A549 (cell line): Measurements from ENCODE around the gene NR2C2AP. TPM values are rescaled to one million over a fixed set of nuclear protein-coding genes. Genes with fewer than 3 reads are reported as not detected.
A peak's percentile ranks its signal among the peaks of the same experiment; 100 is the strongest.

ENCODE experiments used
- ATAC-seq, 2 experiments: fragments of 200-7000 bp in 1 of 2; fragments of >200 bp in 1 of 2; cut with Nextera tagmentation in 1 of 2; cut with Tn5 transposase in 1 of 2; 3 replicates each; pipeline versions ENCODE4 v1.8.0 to v1.9.1; 2018 to 2020; ENCODE audit warnings: mild to moderate bottlenecking in 1 of 2, moderate library complexity in 1 of 2
- CTCF ChIA-PET: fragments of 300-600 bp; sonication (Branson Sonifier 250); formaldehyde crosslinking; extraction: SDS; loops from one replicate; lab custom pipeline; 2021; ENCODE audit warnings: antibody characterized with exemption, inconsistent platforms; lab: Yijun Ruan, JAX
- POLR2A ChIA-PET: fragments of 350-600 bp; formaldehyde crosslinking; extraction: SDS; loops from one replicate; lab custom pipeline; 2021; ENCODE audit warnings: antibody characterized with exemption, inconsistent platforms; lab: Yijun Ruan, JAX
- DNase-seq, 2 experiments: peaks; one replicate each; pipeline versions ENCODE4 v3.0.0 to v3.0.0-alpha.2; 2011 to 2016; ENCODE audit warnings: low read depth in 1 of 2, low spot score in 1 of 2
- FAIRE-seq: peaks from 2 replicates; lab custom pipeline; 2011; peaks lifted over from hg19 to GRCh38; lab: Jason Lieb, UNC
- H3K27ac ChIP-seq, 2 experiments: fragments of >200 bp; sonication (Bioruptor Twin); formaldehyde crosslinking; 3 replicates each; pipeline ENCODE4 v1.5.1; 2016 to 2017
- H3K4me1 ChIP-seq: fragments of >200 bp; sonication (Bioruptor Twin); formaldehyde crosslinking; 3 replicates; pipeline ENCODE4 v1.6.1; 2016
- H3K4me2 ChIP-seq: fragments of >200 bp; sonication (Bioruptor Twin); formaldehyde crosslinking; 3 replicates; pipeline ENCODE4 v1.6.1; 2016
- H3K4me3 ChIP-seq: fragments of >200 bp; sonication (Bioruptor Twin); formaldehyde crosslinking; 3 replicates; pipeline ENCODE4 v1.5.1; 2016
- H3K9me3 ChIP-seq: fragments of >200 bp; sonication (Bioruptor Twin); formaldehyde crosslinking; 3 replicates; pipeline ENCODE4 v1.6.1; 2016
- CHD4 ChIP-seq: fragments of 200-600 bp; sonication (generic); IDR thresholded peaks from 2 replicates; pipeline ENCODE4 v1.6.1; 2016; ENCODE audit warnings: antibody characterized with exemption, mild to moderate bottlenecking, borderline replicate concordance
- EHF ChIP-seq: fragments of 250-450 bp; sonication (Bioruptor Pico); IDR thresholded peaks from 2 replicates; pipeline ENCODE4 v1.5.0; 2020; ENCODE audit warnings: mild to moderate bottlenecking
- FOSB ChIP-seq: fragments of 250-450 bp; sonication (Bioruptor Pico); IDR thresholded peaks from 2 replicates; pipeline ENCODE4 v1.5.0; 2020; ENCODE audit warnings: mild to moderate bottlenecking, moderate library complexity
- FOXS1 ChIP-seq: fragments of 250-450 bp; sonication (Bioruptor Pico); IDR thresholded peaks from 2 replicates; pipeline ENCODE4 v1.5.0; 2020; ENCODE audit warnings: mild to moderate bottlenecking, moderate library complexity
- GATA3 ChIP-seq: IDR thresholded peaks from 2 replicates; pipeline ENCODE4 v1.6.1; 2012; ENCODE audit warnings: borderline replicate concordance
- HDAC2 ChIP-seq: fragments of 200-600 bp; sonication (generic); IDR thresholded peaks from 2 replicates; pipeline ENCODE4 v1.6.1; 2016
- HOXB5 ChIP-seq: fragments of 250-450 bp; sonication (Bioruptor Pico); IDR thresholded peaks from 2 replicates; pipeline ENCODE4 v1.5.0; 2020; ENCODE audit warnings: mild to moderate bottlenecking, moderate library complexity
- JUN ChIP-seq, 2 experiments: fragments of >200 bp; sonication (Bioruptor Twin); formaldehyde crosslinking; IDR thresholded peaks; 2 replicates in 1 of 2; 3 replicates in 1 of 2; pipeline ENCODE4 v1.6.1; 2016 to 2017
- KDM5A ChIP-seq: fragments of 200-600 bp; sonication (generic); IDR thresholded peaks from 2 replicates; pipeline ENCODE4 v1.6.1; 2016; ENCODE audit warnings: antibody characterized with exemption, mild to moderate bottlenecking
- MAZ ChIP-seq: fragments of 150-350 bp; IDR thresholded peaks from 2 replicates; pipeline ENCODE4 v1.6.1; 2014; ENCODE audit warnings: antibody characterized with exemption, low read depth, low read length, borderline replicate concordance
- POLR2AphosphoS2 ChIP-seq: conservative IDR thresholded peaks from 2 replicates; pipeline ENCODE4 v1.6.1; 2012; ENCODE audit warnings: low read length, improper control_type of control experiment, inconsistent platforms
- RAD21 ChIP-seq, 2 experiments: fragments of >200 bp in 1 of 2; sonication (Bioruptor Twin) in 1 of 2; formaldehyde crosslinking in 1 of 2; IDR thresholded peaks in 1 of 2; conservative IDR thresholded peaks in 1 of 2; 2 replicates in 1 of 2; 3 replicates in 1 of 2; pipeline ENCODE4 v1.6.1; 2012 to 2018; ENCODE audit warnings: inconsistent platforms in 1 of 2
- SREBF2 ChIP-seq: fragments of 450-650 bp; IDR thresholded peaks from 2 replicates; pipeline ENCODE4 v1.6.1; 2014; ENCODE audit warnings: mild to moderate bottlenecking, moderate library complexity
- ZSCAN20 ChIP-seq: fragments of 250-450 bp; sonication (Bioruptor Pico); IDR thresholded peaks from 2 replicates; pipeline ENCODE4 v1.8.0; 2022; ENCODE audit warnings: mild to moderate bottlenecking, moderate library complexity
- WGBS: methylation state at CpG from one replicate; pipeline ENCODE4 v1.1.6; 2017; ENCODE audit errors: missing lambda C conversion rate; 5-methylcytosine and 5-hydroxymethylcytosine counted together
- polyA plus RNA-seq, 4 experiments: library from polyadenylated mRNA; depleted of rRNA in 3 of 4; stranded (reverse); fragments of >200 nt; fragmentation: RNase III in 1 of 4; extraction: RNeasy Plus Mini Kit Qiagen cat#74134 plus additional on column Dnase treatment in 1 of 4; gene quantifications; 2 replicates in 3 of 4; 3 replicates in 1 of 4; pipeline ENCODE4 v1.2.3, GENCODE V29; 2011 to 2017
- TF ChIP-seq, protein P1 (sequence below): fragments of 150-350 bp; IDR thresholded peaks from 2 replicates; pipeline ENCODE4 v1.6.1; 2014; ENCODE audit warnings: low read depth, mild to moderate bottlenecking, low read length
- TF ChIP-seq, protein P2 (sequence below): fragments of 450-650 bp; IDR thresholded peaks from 2 replicates; pipeline ENCODE4 v1.6.1; 2014; ENCODE audit warnings: antibody characterized with exemption
- TF ChIP-seq, protein P3 (sequence below): fragments of 200-600 bp; sonication (generic); IDR thresholded peaks from 2 replicates; pipeline ENCODE4 v1.6.1; 2016; ENCODE audit warnings: antibody characterized with exemption, mild to moderate bottlenecking, moderate library complexity
- TF ChIP-seq, protein P4 (sequence below): fragments of 250-450 bp; sonication (Bioruptor Pico); IDR thresholded peaks from 2 replicates; pipeline ENCODE4 v1.5.0; 2021; ENCODE audit warnings: mild to moderate bottlenecking, moderate library complexity, borderline replicate concordance
- TF ChIP-seq, protein P5 (sequence below): fragments of >200 bp; sonication (Bioruptor Twin); formaldehyde crosslinking; IDR thresholded peaks from 3 replicates; pipeline ENCODE4 v1.5.1; 2016
- TF ChIP-seq, protein P6 (sequence below): fragments of >200 bp; sonication (Bioruptor Twin); formaldehyde crosslinking; IDR thresholded peaks from 2 replicates; pipeline ENCODE4 v1.6.1; 2016
- TF ChIP-seq, protein P7 (sequence below): IDR thresholded peaks from 2 replicates; pipeline ENCODE4 v1.6.1; 2012
- TF ChIP-seq, protein P8 (sequence below): IDR thresholded peaks from 2 replicates; pipeline ENCODE4 v1.6.1; 2012; ENCODE audit warnings: low read depth, borderline replicate concordance

Gene NR2C2AP
- polyA plus RNA-seq, 2 of the 4 experiments (the other 2 are of a cell fraction): 20.0 to 24.6 TPM

DNA sequence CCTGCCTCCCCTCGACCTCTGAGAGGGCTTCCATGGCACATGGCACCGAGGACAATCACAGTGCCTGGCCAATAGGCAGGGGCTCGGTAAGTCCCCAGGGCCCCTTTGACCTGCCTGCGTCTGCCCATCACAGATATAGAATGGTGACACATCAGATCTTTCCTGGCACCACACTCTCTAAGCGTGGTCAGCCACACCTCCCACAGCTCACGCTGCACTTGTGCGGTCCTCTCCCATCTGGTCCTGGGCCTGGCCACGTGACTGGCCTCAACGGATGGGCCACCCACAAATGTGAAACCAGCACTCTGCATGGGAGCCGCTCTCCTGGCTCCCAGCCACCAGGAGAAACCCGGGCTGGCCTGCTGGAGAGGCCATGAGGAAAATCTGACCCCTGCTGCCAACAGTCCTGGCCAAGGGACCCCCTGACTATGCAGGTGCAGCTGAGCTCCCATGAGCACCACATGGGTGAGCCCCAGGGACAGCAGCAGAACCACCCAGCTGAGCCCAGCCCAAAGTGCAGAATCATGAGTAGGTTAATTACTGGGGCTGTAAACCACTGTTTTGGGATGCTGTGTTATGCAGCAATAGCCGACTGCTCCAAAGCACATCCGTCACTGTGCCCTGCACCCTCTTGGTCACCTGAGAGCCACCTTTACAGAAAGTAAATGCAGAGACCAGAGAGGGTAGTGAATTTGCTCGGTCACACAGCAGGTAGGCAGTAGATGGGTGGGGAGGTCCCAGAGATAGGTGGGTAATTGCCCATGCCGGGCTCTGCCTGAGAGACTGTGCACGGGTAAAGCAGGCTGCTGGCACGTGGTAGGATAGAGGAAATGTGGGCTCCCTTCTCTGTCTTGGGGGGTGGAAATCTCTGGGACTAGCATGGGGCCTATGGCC is 23.4 kb downstream of the NR2C2AP start (continued):
- TF ChIP-seq MAZ: no peak
- no peak for TF ChIP-seq HOXB5 (CRISPR knock-in tag)
- TF ChIP-seq, protein P1, sequence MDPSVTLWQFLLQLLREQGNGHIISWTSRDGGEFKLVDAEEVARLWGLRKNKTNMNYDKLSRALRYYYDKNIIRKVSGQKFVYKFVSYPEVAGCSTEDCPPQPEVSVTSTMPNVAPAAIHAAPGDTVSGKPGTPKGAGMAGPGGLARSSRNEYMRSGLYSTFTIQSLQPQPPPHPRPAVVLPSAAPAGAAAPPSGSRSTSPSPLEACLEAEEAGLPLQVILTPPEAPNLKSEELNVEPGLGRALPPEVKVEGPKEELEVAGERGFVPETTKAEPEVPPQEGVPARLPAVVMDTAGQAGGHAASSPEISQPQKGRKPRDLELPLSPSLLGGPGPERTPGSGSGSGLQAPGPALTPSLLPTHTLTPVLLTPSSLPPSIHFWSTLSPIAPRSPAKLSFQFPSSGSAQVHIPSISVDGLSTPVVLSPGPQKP: no peak
- TF ChIP-seq, all 56 proteins: peak for 0

DNA sequence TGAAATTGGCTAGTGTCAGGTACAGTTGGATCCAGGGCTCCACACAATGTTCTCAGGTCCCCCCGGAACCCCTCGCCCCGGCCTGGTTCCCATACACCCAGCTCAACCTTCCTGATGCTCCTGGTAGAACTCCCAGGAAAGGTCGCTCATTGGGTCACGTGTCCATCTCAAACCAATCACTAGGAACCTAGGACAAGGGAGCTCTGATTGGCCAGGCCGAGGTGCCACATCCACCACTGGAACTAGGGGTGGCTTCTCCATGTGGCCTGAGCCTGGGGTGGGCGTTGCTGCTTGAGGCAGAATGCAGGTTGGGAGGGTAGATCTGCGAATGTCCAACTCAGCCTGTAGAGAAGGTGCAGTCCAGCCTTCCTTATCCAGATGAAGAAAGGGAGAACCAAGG is 26.3 kb downstream of the NR2C2AP start:
- no peak for FAIRE-seq
- WGBS: 100% methylated on average over 3 of the region's 8 CpGs
- CTCF ChIA-PET: interaction anchor here (0.5 to 3.3 kb wide), 4 partner anchors 8 to 45 kb away, joined by 3 to 22 read pairs (median 3); partner anchors contain the start of genes BORCS8 and RFXANK

More for the DNA sequence above, 26.3 kb downstream of the NR2C2AP start:
- no peaks in the 10 kb centered on the region for H3K9me3 ChIP-seq
- peak in 1 of 2 experiments; percentile 36 for DNase-seq
- H3K27ac ChIP-seq: no peak overlapping the region
- TF ChIP-seq FOXS1 (CRISPR knock-in tag) (no peak), CHD4 (no peak), MAZ (no peak), FOSB (no peak), GATA3 (no peak), HDAC2 (no peak), KDM5A (no peak), RAD21 (conservative IDR thresholded peaks at IDR 0.05 in 1 of 2, IDR thresholded peaks at IDR 0.05 in 1 of 2) (no peak), POLR2AphosphoS2 (no peak), ZSCAN20 (CRISPR knock-in tag) (no peak), SREBF2 (no peak), EHF (CRISPR knock-in tag) (no peak), JUN (IDR thresholded peaks at IDR 0.05) (no peak)
- TF ChIP-seq, protein P2, sequence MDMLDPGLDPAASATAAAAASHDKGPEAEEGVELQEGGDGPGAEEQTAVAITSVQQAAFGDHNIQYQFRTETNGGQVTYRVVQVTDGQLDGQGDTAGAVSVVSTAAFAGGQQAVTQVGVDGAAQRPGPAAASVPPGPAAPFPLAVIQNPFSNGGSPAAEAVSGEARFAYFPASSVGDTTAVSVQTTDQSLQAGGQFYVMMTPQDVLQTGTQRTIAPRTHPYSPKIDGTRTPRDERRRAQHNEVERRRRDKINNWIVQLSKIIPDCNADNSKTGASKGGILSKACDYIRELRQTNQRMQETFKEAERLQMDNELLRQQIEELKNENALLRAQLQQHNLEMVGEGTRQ: no peak
- TF ChIP-seq, protein P3, sequence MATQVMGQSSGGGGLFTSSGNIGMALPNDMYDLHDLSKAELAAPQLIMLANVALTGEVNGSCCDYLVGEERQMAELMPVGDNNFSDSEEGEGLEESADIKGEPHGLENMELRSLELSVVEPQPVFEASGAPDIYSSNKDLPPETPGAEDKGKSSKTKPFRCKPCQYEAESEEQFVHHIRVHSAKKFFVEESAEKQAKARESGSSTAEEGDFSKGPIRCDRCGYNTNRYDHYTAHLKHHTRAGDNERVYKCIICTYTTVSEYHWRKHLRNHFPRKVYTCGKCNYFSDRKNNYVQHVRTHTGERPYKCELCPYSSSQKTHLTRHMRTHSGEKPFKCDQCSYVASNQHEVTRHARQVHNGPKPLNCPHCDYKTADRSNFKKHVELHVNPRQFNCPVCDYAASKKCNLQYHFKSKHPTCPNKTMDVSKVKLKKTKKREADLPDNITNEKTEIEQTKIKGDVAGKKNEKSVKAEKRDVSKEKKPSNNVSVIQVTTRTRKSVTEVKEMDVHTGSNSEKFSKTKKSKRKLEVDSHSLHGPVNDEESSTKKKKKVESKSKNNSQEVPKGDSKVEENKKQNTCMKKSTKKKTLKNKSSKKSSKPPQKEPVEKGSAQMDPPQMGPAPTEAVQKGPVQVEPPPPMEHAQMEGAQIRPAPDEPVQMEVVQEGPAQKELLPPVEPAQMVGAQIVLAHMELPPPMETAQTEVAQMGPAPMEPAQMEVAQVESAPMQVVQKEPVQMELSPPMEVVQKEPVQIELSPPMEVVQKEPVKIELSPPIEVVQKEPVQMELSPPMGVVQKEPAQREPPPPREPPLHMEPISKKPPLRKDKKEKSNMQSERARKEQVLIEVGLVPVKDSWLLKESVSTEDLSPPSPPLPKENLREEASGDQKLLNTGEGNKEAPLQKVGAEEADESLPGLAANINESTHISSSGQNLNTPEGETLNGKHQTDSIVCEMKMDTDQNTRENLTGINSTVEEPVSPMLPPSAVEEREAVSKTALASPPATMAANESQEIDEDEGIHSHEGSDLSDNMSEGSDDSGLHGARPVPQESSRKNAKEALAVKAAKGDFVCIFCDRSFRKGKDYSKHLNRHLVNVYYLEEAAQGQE: no peak
- TF ChIP-seq, protein P4, sequence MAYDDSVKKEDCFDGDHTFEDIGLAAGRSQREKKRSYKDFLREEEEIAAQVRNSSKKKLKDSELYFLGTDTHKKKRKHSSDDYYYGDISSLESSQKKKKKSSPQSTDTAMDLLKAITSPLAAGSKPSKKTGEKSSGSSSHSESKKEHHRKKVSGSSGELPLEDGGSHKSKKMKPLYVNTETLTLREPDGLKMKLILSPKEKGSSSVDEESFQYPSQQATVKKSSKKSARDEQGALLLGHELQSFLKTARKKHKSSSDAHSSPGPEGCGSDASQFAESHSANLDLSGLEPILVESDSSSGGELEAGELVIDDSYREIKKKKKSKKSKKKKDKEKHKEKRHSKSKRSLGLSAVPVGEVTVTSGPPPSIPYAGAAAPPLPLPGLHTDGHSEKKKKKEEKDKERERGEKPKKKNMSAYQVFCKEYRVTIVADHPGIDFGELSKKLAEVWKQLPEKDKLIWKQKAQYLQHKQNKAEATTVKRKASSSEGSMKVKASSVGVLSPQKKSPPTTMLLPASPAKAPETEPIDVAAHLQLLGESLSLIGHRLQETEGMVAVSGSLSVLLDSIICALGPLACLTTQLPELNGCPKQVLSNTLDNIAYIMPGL (CRISPR knock-in tag): no peak
- TF ChIP-seq, protein P5, sequence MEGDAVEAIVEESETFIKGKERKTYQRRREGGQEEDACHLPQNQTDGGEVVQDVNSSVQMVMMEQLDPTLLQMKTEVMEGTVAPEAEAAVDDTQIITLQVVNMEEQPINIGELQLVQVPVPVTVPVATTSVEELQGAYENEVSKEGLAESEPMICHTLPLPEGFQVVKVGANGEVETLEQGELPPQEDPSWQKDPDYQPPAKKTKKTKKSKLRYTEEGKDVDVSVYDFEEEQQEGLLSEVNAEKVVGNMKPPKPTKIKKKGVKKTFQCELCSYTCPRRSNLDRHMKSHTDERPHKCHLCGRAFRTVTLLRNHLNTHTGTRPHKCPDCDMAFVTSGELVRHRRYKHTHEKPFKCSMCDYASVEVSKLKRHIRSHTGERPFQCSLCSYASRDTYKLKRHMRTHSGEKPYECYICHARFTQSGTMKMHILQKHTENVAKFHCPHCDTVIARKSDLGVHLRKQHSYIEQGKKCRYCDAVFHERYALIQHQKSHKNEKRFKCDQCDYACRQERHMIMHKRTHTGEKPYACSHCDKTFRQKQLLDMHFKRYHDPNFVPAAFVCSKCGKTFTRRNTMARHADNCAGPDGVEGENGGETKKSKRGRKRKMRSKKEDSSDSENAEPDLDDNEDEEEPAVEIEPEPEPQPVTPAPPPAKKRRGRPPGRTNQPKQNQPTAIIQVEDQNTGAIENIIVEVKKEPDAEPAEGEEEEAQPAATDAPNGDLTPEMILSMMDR: no peak
- TF ChIP-seq, protein P6, sequence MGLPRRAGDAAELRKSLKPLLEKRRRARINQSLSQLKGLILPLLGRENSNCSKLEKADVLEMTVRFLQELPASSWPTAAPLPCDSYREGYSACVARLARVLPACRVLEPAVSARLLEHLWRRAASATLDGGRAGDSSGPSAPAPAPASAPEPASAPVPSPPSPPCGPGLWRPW: no peak
- TF ChIP-seq, protein P7, sequence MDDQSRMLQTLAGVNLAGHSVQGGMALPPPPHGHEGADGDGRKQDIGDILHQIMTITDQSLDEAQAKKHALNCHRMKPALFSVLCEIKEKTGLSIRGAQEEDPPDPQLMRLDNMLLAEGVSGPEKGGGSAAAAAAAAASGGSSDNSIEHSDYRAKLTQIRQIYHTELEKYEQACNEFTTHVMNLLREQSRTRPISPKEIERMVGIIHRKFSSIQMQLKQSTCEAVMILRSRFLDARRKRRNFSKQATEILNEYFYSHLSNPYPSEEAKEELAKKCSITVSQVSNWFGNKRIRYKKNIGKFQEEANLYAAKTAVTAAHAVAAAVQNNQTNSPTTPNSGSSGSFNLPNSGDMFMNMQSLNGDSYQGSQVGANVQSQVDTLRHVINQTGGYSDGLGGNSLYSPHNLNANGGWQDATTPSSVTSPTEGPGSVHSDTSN: no peak
- TF ChIP-seq, protein P8, sequence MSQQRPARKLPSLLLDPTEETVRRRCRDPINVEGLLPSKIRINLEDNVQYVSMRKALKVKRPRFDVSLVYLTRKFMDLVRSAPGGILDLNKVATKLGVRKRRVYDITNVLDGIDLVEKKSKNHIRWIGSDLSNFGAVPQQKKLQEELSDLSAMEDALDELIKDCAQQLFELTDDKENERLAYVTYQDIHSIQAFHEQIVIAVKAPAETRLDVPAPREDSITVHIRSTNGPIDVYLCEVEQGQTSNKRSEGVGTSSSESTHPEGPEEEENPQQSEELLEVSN: no peak
- ATAC-seq: no peak; a peak in 1 of 6 replicates
- H3K4me3 ChIP-seq: no peak overlapping the region
- peaks cover 4% of the 10 kb centered on the region; the same call in 1 of the 3 replicates for H3K4me1 ChIP-seq
- POLR2A ChIA-PET: no interaction called here
- H3K4me2 ChIP-seq: no peak overlapping the region
